Measurements from ENCODE around the gene VAMP7. TPM values are rescaled to one million over a fixed set of nuclear protein-coding genes. Genes with fewer than 3 reads are reported as not detected.
A peak's percentile ranks its signal among the peaks of the same experiment; 100 is the strongest.

Gene VAMP7
- total and polyA plus RNA-seq, 10 donors: 15.2 to 53.2 (median 33.1) TPM

DNA sequence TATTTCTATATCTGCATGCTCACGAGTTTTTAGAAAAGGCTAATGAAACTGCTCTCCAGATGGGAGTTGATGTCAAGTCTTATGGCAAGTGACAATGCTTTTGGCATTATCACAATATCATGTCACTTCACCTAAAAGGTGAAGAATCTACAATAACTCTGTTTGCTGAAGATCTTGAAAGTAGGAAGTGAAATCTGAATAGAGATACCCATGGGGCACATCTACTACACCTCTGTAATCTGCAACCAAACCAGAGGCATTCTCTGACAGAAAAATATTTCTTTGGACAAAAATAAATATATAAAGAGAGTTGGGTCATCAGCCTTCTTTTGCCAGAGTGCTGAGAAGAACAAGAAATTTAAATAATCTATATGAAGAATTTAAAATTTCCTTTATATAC is 3.9 kb upstream of the VAMP7 start:
- no peak for DNase-seq
- no peaks in the 10 kb centered on the region for H3K36me3 ChIP-seq
- H3K27ac ChIP-seq: no peak overlapping the region
- peaks cover 0 to 20% (median 6%) of the 10 kb centered on the region in 7 donors for H3K27me3 ChIP-seq (replicated peaks in 1 of 7)
- H3K9me3 ChIP-seq: peaks cover 0 to 5% (median 0%) of the 10 kb centered on the region in 8 donors
- no peak overlapping the region for H3K4me3 ChIP-seq
- TF ChIP-seq POLR2AphosphoS5 (IDR thresholded peaks at IDR 0.05) (no peak), POLR2A (IDR thresholded peaks at IDR 0.05) (no peak)
- TF ChIP-seq, protein P1, sequence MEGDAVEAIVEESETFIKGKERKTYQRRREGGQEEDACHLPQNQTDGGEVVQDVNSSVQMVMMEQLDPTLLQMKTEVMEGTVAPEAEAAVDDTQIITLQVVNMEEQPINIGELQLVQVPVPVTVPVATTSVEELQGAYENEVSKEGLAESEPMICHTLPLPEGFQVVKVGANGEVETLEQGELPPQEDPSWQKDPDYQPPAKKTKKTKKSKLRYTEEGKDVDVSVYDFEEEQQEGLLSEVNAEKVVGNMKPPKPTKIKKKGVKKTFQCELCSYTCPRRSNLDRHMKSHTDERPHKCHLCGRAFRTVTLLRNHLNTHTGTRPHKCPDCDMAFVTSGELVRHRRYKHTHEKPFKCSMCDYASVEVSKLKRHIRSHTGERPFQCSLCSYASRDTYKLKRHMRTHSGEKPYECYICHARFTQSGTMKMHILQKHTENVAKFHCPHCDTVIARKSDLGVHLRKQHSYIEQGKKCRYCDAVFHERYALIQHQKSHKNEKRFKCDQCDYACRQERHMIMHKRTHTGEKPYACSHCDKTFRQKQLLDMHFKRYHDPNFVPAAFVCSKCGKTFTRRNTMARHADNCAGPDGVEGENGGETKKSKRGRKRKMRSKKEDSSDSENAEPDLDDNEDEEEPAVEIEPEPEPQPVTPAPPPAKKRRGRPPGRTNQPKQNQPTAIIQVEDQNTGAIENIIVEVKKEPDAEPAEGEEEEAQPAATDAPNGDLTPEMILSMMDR (IDR thresholded peaks at IDR 0.05 in 8 of 11, conservative IDR thresholded peaks at IDR 0.05 in 3 of 11): no peak
- peaks cover 0 to 7% (median 5%) of the 10 kb centered on the region in 6 donors for H3K4me1 ChIP-seq
- intact Hi-C loops (cut with DNase I; ENCODE audit: low total_unique reads): no loop called here
- 19 to 39% (median 28%) methylated on average over 1 of the region's 1 CpG for WGBS, 5 donors

DNA sequence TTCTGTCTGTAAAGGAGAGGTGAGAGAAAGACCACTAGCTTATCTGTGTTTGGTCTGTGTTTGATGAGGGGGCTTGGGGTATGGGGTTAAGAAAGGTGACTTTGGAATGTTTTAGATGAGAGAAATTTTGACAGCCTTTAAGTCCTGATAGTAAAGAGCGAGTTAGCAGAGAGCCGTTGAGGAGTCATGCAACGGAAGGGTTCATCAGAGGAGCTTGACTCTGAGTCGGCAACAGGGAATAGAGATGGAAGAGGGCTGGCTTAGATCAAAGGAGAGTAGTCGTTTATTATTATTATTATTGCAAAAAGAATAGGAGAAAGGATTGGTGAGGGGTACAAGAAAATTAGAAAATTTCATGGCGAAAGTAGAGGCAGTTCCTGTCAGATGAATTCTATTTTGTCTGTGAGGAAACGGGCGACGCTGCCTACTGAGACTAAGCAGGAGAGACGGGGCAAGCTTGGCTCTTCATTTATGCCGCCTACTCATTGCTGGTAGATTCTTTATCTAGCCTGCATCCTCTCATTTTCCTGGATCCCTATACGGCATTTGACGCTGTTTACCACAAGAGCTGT is 473 bp upstream of the VAMP7 start:
- H3K9me3 ChIP-seq: peaks cover 0 to 5% (median 0%) of the 10 kb centered on the region in 8 donors
- H3K4me3 ChIP-seq: peak overlapping the region; percentile 46 to 85 (median 61)
- peaks cover 0 to 8% (median 0%) of the 10 kb centered on the region in 6 donors for H3K36me3 ChIP-seq
- no peak for TF ChIP-seq POLR2AphosphoS5 (IDR thresholded peaks at IDR 0.05)
- H3K4me1 ChIP-seq: peaks cover 0 to 30% (median 10%) of the 10 kb centered on the region in 6 donors
- DNase-seq: no peak
- H3K27ac ChIP-seq: peak overlapping the region; percentile 59 to 92 (median 83)
- WGBS, 5 donors: 27 to 37% (median 35%) methylated on average over 13 of the region's 13 CpGs
- no peaks in the 10 kb centered on the region for H3K27me3 ChIP-seq (replicated peaks in 1 of 7)
- intact Hi-C loops (cut with DNase I; ENCODE audit: low total_unique reads): no loop called here

DNA sequence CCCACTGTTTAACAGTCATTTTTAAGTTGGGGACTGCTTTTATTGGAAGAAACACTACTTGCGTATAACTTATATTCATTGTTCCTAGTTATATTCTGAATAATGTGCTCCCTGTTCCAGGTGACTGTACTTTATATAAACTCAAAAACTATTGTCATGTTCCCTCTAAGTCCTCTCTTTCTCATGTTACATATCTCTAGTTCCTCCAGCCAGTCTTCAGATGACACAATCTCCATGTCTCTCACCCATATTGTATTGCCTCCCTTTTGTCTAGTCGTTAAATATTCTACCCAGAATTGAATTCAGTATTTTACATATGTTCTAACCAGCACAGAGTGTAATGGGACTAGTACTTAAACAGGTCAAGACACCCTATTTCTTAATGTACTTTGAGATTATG is 5.3 kb downstream of the VAMP7 start:
- Histone ChIP-seq H3K27ac (no peak overlapping the region), H3K9me3 (no peaks in the 10 kb centered on the region), H3K36me3 (peaks cover 0 to 27% (median 4%) of the 10 kb centered on the region in 6 donors), H3K27me3 (replicated peaks in 1 of 7) (no peaks in the 10 kb centered on the region), H3K4me3 (no peak overlapping the region), H3K4me1 (peaks cover 0 to 68% (median 10%) of the 10 kb centered on the region in 6 donors)
- 66 to 80% (median 74%) methylated on average over 2 of the region's 2 CpGs for WGBS, 5 donors
- intact Hi-C loops (cut with DNase I; ENCODE audit: low total_unique reads): no loop called here
- no peak for DNase-seq
- TF ChIP-seq, protein P1 (IDR thresholded peaks at IDR 0.05 in 8 of 11, conservative IDR thresholded peaks at IDR 0.05 in 3 of 11): no peak
- TF ChIP-seq POLR2A (IDR thresholded peaks at IDR 0.05): no peak
- no peak for TF ChIP-seq POLR2AphosphoS5 (IDR thresholded peaks at IDR 0.05)

DNA sequence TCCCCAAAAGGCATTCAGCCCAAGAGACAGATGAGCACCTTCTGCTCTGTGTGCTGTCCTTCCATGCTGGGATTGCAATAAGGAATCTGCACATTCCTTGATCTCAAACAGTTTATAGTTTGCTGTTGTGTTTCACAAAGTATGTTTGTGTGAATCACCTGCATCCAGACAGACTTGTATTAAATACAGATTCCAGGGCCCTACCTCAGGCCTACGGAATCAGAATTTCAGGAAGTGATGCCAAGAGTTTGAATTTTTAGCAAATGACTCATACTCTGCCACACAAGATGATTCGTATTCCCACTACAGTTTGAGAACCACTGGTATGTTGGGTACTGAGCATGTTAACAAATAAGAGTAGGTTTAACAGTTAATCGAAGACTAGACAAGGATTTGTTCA is 7.0 kb downstream of the VAMP7 start:
- 51 to 74% (median 58%) methylated on average over 3 of the region's 3 CpGs for WGBS, 5 donors
- H3K4me1 ChIP-seq: peaks cover 0 to 56% (median 0%) of the 10 kb centered on the region in 6 donors
- no peaks in the 10 kb centered on the region for H3K27me3 ChIP-seq (replicated peaks in 1 of 7)
- H3K36me3 ChIP-seq: peaks cover 0 to 43% (median 4%) of the 10 kb centered on the region in 6 donors
- intact Hi-C loops (cut with DNase I; ENCODE audit: low total_unique reads): no loop called here
- no peak for DNase-seq
- TF ChIP-seq POLR2A (IDR thresholded peaks at IDR 0.05): no peak
- TF ChIP-seq, protein P1 (IDR thresholded peaks at IDR 0.05 in 8 of 11, conservative IDR thresholded peaks at IDR 0.05 in 3 of 11): no peak
- no peak for TF ChIP-seq POLR2AphosphoS5 (IDR thresholded peaks at IDR 0.05)
- H3K4me3 ChIP-seq: no peak overlapping the region
- H3K27ac ChIP-seq: no peak overlapping the region
- peaks cover 0 to under 1% (median 0%) of the 10 kb centered on the region in 8 donors for H3K9me3 ChIP-seq

Measured in spleen (tissue), 11 donors.